Endometrial microvascular endothelial cells (primary cell): ENCODE measurements around the gene RAB39B. TPM values are rescaled to one million over a fixed set of nuclear protein-coding genes. Genes with fewer than 3 reads are reported as not detected.

Experiments
- in situ Hi-C: cut with HindIII; loops from 2 replicates; pipeline ENCODE4 v1.10.0; 2017; ENCODE audit warnings: low sequenced_read_pairs, low pct_unique_long_range_greater_than_20kb; ENCODE audit errors: inconsistent ontology term
- total RNA-seq: library from RNA; depleted of rRNA; stranded (reverse); fragments of >200 nt; gene quantifications from one replicate; pipeline ENCODE4 v1.2.3, GENCODE V29; 2015; ENCODE audit errors: inconsistent ontology term

Gene RAB39B
- total RNA-seq, 1 donor from 2014 or later, result not detected

GRCh38 chrX:155216940-155217440 lies 47.3 kb downstream of the RAB39B start:
- in situ Hi-C loops, result no loop called here

DNA sequence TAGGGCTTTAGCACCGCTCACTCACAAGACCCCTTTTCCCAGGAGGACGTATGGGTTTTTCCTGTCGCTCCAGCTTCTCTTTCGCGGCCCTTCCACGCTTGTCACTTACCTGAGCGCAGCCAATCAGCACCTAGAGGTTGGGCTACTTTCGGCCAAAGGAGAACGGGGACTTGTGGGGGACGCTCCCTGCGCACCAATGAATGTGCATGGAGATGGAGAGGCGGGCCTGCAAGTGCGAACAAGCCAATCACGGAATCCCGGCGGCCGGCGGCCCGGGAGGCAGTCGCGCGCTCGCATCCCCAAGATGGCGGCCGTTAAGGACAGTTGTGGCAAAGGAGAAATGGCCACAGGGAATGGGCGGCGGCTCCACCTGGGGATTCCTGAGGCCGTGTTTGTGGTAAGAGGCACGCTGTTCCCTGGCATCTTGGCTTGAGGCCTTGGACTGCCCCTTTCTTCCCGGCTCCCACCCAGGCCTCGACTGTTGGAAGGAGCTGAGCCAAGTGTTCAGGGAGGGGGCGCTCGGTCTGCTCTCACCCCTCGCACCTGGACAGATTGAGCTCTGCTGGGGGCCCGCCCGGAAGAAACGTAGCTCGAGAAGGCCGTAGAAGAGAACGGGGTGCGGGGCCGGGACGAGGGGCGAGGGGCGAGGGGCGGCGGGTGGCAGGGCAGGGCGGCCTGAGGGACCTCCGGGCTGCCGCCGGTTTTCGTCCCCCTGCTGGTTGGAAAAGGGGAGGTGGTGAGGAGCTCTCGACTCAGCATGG lies 47.9 kb downstream of the RAB39B start, which contains the start of gene VBP1:
VBP1 (plus strand) TSS at position 282 of the 761 bp plus-strand sequence; CDS start at position 305, 23 bp downstream.
- in situ Hi-C loops, result no loop called here

- in situ Hi-C loops, result no loop called here
Measured at GRCh38 chrX:155215443-155216178, 48.7 kb downstream of the RAB39B start.

DNA sequence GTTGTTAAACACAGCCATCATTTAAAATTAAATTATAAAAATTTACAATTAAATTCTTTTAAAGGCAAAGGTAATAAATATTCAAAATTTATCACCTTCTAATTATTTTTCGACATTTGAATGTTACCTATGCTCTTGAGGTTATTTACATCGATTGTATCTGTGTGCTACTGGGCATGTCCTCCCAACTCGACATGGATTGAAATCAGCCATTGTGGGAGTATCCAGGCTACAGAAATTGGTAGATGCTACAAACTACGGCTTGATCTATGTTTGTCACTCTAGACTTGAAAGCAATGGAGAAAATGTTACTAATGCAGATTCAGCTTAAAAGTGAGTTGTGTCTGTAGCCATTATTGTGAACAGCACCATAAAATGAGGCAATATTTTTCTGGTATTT lies 50.6 kb downstream of the RAB39B start:
- in situ Hi-C loops, result no loop called here

GRCh38 chrX:155211208-155211607 lies 53.1 kb downstream of the RAB39B start:
- in situ Hi-C loops, result no loop called here

Other genes starting within 250 kb of the RAB39B start
- gene F8, start 241.8 kb downstream of the RAB39B start, total RNA-seq, result 0.28 TPM
- gene FUNDC2, start 237.6 kb downstream of the RAB39B start, total RNA-seq, result 41.6 TPM
- gene CMC4, start 193.4 kb downstream of the RAB39B start, total RNA-seq, result 8.3 TPM
- gene MTCP1, start 193.4 kb downstream of the RAB39B start, total RNA-seq, result 4.4 TPM
- 11.1 TPM for gene BRCC3, start 193.0 kb downstream of the RAB39B start, total RNA-seq
- gene VBP1, start 48.0 kb downstream of the RAB39B start, total RNA-seq, result 70.3 TPM
- gene CLIC2, start 70.1 kb upstream of the RAB39B start, total RNA-seq, result 2.8 TPM
- not detected for gene F8A2, start 117.6 kb upstream of the RAB39B start, total RNA-seq
- 1.6 TPM for gene F8A3, start 194.1 kb upstream of the RAB39B start, total RNA-seq